Upper lobe of left lung (tissue), 4 donors: ENCODE results near the gene HS3ST3B1.

Experiments
- EP300 ChIP-seq, 4 donors: sonication (generic); formaldehyde crosslinking; IDR thresholded peaks; one replicate each; pipeline ENCODE4 v1.5.1; 2017; ENCODE audit warnings: antibody characterized with exemption in 4 of 4, control low read depth in 2 of 4
- POLR2A ChIP-seq, 4 donors: fragments of 450-650 bp; IDR thresholded peaks; one replicate each; pipeline ENCODE4 v1.5.1; 2016 to 2017; ENCODE audit warnings: antibody characterized with exemption in 4 of 4, mild to moderate bottlenecking in 2 of 4
- POLR2AphosphoS5 ChIP-seq, 2 donors: sonication (generic); formaldehyde crosslinking; IDR thresholded peaks; one replicate each; pipeline ENCODE4 v1.5.1; 2017; ENCODE audit warnings: antibody characterized with exemption in 2 of 2
- TF ChIP-seq, protein P1 (sequence below), 6 experiments: fragments of 450-650 bp in 4 of 6; fragments of 200-600 bp in 2 of 6; sonication (generic) in 2 of 6; IDR thresholded peaks; one replicate each; pipeline ENCODE4 v1.5.1; 2016 to 2019; ENCODE audit warnings: antibody characterized with exemption in 6 of 6

DNA sequence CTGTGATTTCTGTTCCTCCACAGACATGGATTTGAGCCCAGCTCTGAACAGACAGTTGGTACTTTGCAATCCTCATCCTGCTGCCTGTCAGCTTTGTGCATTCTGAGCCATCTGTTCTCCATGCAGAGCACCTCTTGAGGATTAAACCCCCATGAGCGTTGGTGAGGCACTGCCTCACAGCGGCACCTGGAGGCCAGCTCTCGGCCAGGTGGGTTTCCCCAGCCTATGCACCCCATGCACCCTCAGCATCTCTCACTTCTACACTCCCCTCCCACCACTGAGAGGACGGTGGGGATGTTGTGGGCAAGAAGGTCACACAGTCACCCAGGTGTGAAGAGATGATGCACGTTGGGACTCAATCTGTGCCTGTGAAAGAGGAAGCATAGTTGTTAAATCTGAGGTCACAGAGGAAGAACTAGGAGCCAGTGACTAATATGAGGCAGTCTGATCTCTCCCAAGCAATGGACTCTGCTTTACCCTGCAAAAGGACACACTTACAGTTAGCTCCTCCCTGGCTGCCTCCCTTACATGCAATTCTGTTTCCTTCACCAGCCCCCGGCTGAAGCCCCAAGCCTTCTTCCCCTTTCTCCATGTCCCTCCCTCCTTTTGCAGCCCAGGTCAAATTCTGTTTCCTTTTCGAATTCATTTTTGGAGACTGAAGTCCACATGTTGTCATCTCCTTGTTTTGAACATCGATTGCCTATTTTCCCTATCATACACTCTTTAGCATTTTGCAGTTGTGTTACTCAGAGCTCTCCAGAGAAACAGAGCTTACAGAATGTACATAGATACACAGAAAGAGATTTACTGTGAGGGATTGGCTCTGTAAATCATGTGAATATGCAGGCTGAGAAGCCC, 58.5 kb downstream of the HS3ST3B1 start:
- TF ChIP-seq, protein P1, sequence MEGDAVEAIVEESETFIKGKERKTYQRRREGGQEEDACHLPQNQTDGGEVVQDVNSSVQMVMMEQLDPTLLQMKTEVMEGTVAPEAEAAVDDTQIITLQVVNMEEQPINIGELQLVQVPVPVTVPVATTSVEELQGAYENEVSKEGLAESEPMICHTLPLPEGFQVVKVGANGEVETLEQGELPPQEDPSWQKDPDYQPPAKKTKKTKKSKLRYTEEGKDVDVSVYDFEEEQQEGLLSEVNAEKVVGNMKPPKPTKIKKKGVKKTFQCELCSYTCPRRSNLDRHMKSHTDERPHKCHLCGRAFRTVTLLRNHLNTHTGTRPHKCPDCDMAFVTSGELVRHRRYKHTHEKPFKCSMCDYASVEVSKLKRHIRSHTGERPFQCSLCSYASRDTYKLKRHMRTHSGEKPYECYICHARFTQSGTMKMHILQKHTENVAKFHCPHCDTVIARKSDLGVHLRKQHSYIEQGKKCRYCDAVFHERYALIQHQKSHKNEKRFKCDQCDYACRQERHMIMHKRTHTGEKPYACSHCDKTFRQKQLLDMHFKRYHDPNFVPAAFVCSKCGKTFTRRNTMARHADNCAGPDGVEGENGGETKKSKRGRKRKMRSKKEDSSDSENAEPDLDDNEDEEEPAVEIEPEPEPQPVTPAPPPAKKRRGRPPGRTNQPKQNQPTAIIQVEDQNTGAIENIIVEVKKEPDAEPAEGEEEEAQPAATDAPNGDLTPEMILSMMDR (IDR thresholded peaks at IDR 0.05), result no peak
- TF ChIP-seq POLR2A (IDR thresholded peaks at IDR 0.05) (no peak), POLR2AphosphoS5 (IDR thresholded peaks at IDR 0.05) (no peak), EP300 (IDR thresholded peaks at IDR 0.05) (no peak)
